ENCODE measurements around the gene CECR2. TPM values are rescaled to one million over a fixed set of nuclear protein-coding genes. Genes with fewer than 3 reads are reported as not detected.

The CECR2 gene
- total RNA-seq, 1 experiment from 2014 or later: 111 TPM

DNA sequence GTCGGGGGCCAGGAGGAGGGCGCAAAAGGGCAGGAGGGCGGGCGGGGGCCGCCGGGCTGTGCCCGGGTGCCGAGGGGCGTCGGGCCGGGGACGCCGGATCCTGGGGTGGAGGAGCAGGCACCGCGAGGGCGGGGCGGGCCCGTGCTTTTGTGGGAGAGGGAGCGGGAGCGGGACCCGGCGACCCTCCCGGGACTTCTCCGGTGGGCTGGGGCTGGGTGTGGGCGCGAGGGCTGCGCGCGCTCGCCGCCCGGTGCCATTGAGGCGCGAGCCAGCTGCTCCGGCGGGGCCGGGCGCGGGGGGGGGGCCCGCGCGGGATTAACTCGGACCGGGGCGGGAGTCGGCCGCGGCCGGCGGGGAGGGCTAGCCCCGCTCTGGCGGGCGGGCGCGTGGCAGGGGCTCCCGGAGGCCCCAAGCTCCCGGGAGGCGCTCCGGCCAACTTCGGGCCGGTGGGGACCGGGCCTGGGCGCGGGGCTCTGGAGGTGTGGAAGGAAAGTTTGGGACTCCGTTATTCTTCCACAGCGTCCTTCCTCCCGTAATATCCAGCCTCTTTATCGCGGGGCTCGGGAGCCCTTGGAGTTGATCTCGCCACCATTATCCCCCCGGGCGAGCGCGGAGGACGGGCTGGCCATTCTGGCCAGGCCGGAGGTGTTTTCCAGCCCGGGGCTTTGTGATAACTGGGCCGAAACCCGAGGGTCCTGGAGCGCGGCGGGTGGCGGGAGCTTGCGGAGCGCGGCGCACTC is 936 bp downstream of the CECR2 start:
- peaks cover 58% of the 10 kb centered on the region for H3K4me1 Mint-ChIP-seq
- POLR2A ChIA-PET: interaction anchor here (1.0 to 2.3 kb wide), 5 partner anchors 81 to 198 kb away, joined by 3 to 29 read pairs (median 3); no protein-coding TSS in a partner anchor
- peak overlapping the region; percentile 84 for H3K4me3 Mint-ChIP-seq
- DNase-seq (ENCODE audit: low spot score): peak; percentile 56
- H3K27me3 Mint-ChIP-seq (ENCODE audit: low read depth): no peaks in the 10 kb centered on the region
- H3K9me3 Mint-ChIP-seq: no peaks in the 10 kb centered on the region
- CTCF ChIA-PET: interaction anchor here (0.6 to 1.8 kb wide), 3 partner anchors 9 to 203 kb away, joined by 4 to 10 read pairs (median 7); no protein-coding TSS in a partner anchor
- no peak overlapping the region for H3K27ac Mint-ChIP-seq
- TF ChIP-seq KAT7 (CRISPR knock-in tag; IDR thresholded peaks at IDR 0.05; ENCODE audit: borderline replicate concordance) (no peak), ZBTB21 (CRISPR knock-in tag; IDR thresholded peaks at IDR 0.05; ENCODE audit: borderline replicate concordance) (no peak), TEAD1 (CRISPR knock-in tag; IDR thresholded peaks at IDR 0.05) (no peak), CREM (CRISPR knock-in tag; IDR thresholded peaks at IDR 0.05) (0 out of 2 replicates have a peak, but pooled peaks have one; percentile 34), CBFB (CRISPR knock-in tag; IDR thresholded peaks at IDR 0.05; ENCODE audit: low read depth) (0 out of 2 replicates have a peak, but pooled peaks have one; percentile 9)
- no peaks in the 10 kb centered on the region for H3K36me3 Mint-ChIP-seq
- no peak for ATAC-seq

DNA sequence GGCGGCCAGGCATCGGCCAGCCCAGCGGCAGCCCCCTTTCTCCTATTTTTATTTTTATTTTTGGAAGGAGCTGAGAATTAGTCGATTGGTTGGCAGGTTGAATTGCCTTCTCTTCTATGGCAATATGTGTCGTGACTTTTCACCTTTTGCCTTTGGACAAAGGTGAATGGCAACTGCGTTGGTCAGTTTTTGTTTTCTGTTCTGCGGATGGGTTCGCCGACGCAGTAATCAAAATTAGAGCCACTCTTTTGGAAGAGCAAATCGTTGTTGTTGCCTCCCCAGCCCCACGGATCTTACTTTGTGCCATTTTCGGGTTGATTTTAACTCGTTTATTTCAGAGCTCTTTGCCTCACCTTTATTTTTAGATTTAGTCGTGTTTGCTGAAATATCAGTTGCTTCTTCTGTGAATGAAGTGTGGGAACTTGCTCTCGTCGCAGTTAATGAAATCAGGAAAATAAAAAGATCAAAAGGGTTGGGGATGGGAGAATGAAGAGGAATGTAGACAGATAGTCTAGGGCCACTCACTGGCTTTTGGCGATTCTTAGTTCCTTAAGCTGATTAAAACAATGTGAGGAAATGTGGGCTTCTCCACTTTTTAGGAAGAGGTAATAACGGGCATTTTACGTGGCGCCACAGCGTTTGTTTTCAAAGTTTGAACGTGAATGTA is 1.6 kb downstream of the CECR2 start:
- Mint-ChIP-seq H3K27ac (peak overlapping the region; percentile 85), H3K4me1 (peaks cover 63% of the 10 kb centered on the region), H3K36me3 (no peaks in the 10 kb centered on the region), H3K27me3 (ENCODE audit: low read depth) (no peaks in the 10 kb centered on the region), H3K9me3 (no peaks in the 10 kb centered on the region), H3K4me3 (peak overlapping the region; percentile 84)
- ChIA-PET CTCF (interaction anchor here (1.0 to 1.8 kb wide), 3 partner anchors 9 to 112 kb away, joined by 3 to 7 read pairs (median 4); no protein-coding TSS in a partner anchor), POLR2A (interaction anchor here (1.0 to 1.1 kb wide), 2 partner anchors 10 to 136 kb away, joined by 3 read pairs; no protein-coding TSS in a partner anchor)
- TF ChIP-seq, protein P1, sequence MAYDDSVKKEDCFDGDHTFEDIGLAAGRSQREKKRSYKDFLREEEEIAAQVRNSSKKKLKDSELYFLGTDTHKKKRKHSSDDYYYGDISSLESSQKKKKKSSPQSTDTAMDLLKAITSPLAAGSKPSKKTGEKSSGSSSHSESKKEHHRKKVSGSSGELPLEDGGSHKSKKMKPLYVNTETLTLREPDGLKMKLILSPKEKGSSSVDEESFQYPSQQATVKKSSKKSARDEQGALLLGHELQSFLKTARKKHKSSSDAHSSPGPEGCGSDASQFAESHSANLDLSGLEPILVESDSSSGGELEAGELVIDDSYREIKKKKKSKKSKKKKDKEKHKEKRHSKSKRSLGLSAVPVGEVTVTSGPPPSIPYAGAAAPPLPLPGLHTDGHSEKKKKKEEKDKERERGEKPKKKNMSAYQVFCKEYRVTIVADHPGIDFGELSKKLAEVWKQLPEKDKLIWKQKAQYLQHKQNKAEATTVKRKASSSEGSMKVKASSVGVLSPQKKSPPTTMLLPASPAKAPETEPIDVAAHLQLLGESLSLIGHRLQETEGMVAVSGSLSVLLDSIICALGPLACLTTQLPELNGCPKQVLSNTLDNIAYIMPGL (CRISPR knock-in tag; IDR thresholded peaks at IDR 0.05): 0 out of 2 replicates have a peak, but pooled peaks have one; percentile 8
- TF ChIP-seq ZNF138 (CRISPR knock-in tag; conservative IDR thresholded peaks at IDR 0.05): no peak
- no peak for DNase-seq (ENCODE audit: low spot score)
- no peak for ATAC-seq

DNA sequence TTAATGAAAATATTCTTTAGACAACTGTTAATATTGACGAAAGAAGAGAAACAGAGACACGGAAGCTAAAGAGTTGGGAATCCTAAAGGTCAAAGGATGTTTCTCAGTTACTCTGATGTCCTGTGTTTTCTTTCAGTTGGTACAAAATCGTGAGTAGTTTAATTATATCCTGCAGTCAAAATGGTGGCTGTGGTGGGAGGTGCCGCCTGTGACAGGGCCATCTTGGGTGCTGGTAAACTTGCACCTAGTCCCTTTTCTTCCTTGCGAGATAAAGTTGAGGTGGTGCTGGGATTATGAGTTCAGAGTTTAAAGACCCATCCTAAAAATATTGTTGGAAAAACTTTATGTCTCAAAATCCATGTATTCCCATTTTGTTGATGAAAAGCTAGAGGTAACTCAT is 2.2 kb downstream of the CECR2 start:
- ChIA-PET CTCF (interaction anchor here (1.0 to 1.8 kb wide), 3 partner anchors 8 to 112 kb away, joined by 3 to 7 read pairs (median 4); no protein-coding TSS in a partner anchor), POLR2A (interaction anchor here (1.0 kb wide), 1 partner anchor 9 kb away, joined by 3 read pairs; no protein-coding TSS in a partner anchor)
- no peaks in the 10 kb centered on the region for H3K36me3 Mint-ChIP-seq
- no peak for DNase-seq (ENCODE audit: low spot score)
- peak overlapping the region; percentile 84 for H3K4me3 Mint-ChIP-seq
- no peak for TF ChIP-seq KAT7 (CRISPR knock-in tag; IDR thresholded peaks at IDR 0.05; ENCODE audit: borderline replicate concordance)
- TF ChIP-seq GTF2I (CRISPR knock-in tag; conservative IDR thresholded peaks at IDR 0.05): no peak
- no peak overlapping the region for H3K27ac Mint-ChIP-seq
- no peaks in the 10 kb centered on the region for H3K9me3 Mint-ChIP-seq
- ATAC-seq: no peak
- H3K27me3 Mint-ChIP-seq (ENCODE audit: low read depth): no peaks in the 10 kb centered on the region
- H3K4me1 Mint-ChIP-seq: peaks cover 63% of the 10 kb centered on the region

DNA sequence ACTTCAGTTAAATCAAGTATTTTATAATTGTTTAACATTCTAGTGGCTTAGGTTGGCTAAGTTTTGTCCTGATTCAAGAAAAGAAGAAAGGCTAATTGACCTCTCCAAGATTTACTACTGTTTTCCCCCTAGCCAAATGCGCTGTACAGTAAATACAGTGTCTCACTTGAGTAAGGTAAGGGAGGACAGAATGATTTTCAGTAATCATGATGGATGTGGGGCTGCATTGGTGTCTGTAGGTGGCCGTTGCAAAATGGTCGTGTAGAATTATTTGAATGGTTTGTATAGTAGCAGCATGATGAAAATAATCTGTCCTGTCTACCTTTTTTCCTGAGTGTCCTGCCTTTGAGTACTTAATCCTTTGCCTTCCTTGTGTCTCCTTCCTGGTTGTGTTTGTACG is 4.6 kb downstream of the CECR2 start:
- Mint-ChIP-seq H3K4me1 (peaks cover 70% of the 10 kb centered on the region), H3K27ac (peak overlapping the region; percentile 83), H3K4me3 (peak overlapping the region; percentile 10), H3K9me3 (no peaks in the 10 kb centered on the region), H3K36me3 (no peaks in the 10 kb centered on the region), H3K27me3 (ENCODE audit: low read depth) (no peaks in the 10 kb centered on the region)
- CTCF ChIA-PET: no interaction called here
- no peak for DNase-seq (ENCODE audit: low spot score)
- ATAC-seq: no peak
- POLR2A ChIA-PET: no interaction called here
- TF ChIP-seq, protein P2, sequence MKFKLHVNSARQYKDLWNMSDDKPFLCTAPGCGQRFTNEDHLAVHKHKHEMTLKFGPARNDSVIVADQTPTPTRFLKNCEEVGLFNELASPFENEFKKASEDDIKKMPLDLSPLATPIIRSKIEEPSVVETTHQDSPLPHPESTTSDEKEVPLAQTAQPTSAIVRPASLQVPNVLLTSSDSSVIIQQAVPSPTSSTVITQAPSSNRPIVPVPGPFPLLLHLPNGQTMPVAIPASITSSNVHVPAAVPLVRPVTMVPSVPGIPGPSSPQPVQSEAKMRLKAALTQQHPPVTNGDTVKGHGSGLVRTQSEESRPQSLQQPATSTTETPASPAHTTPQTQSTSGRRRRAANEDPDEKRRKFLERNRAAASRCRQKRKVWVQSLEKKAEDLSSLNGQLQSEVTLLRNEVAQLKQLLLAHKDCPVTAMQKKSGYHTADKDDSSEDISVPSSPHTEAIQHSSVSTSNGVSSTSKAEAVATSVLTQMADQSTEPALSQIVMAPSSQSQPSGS (CRISPR knock-in tag; IDR thresholded peaks at IDR 0.05; ENCODE audit: borderline replicate concordance, low read depth): no peak
- TF ChIP-seq, protein P3, sequence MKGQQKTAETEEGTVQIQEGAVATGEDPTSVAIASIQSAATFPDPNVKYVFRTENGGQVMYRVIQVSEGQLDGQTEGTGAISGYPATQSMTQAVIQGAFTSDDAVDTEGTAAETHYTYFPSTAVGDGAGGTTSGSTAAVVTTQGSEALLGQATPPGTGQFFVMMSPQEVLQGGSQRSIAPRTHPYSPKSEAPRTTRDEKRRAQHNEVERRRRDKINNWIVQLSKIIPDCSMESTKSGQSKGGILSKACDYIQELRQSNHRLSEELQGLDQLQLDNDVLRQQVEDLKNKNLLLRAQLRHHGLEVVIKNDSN (CRISPR knock-in tag; IDR thresholded peaks at IDR 0.05): no peak
- TF ChIP-seq, protein P4, sequence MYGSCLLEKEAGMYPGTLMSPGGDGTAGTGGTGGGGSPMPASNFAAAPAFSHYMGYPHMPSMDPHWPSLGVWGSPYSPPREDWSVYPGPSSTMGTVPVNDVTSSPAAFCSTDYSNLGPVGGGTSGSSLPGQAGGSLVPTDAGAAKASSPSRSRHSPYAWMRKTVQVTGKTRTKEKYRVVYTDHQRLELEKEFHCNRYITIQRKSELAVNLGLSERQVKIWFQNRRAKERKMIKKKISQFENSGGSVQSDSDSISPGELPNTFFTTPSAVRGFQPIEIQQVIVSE (CRISPR knock-in tag; IDR thresholded peaks at IDR 0.05; ENCODE audit: borderline replicate concordance): no peak
- TF ChIP-seq, protein P5, sequence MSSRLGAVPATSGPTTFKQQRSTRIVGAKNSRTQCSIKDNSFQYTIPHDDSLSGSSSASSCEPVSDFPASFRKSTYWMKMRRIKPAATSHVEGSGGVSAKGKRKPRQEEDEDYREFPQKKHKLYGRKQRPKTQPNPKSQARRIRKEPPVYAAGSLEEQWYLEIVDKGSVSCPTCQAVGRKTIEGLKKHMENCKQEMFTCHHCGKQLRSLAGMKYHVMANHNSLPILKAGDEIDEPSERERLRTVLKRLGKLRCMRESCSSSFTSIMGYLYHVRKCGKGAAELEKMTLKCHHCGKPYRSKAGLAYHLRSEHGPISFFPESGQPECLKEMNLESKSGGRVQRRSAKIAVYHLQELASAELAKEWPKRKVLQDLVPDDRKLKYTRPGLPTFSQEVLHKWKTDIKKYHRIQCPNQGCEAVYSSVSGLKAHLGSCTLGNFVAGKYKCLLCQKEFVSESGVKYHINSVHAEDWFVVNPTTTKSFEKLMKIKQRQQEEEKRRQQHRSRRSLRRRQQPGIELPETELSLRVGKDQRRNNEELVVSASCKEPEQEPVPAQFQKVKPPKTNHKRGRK (CRISPR knock-in tag; IDR thresholded peaks at IDR 0.05; ENCODE audit: borderline replicate concordance): no peak
- no peak for TF ChIP-seq SOX15 (CRISPR knock-in tag; IDR thresholded peaks at IDR 0.05)
- no peak for TF ChIP-seq ZNF423 (CRISPR knock-in tag; IDR thresholded peaks at IDR 0.05)
- TF ChIP-seq ZNF219 (CRISPR knock-in tag; IDR thresholded peaks at IDR 0.05; ENCODE audit: borderline replicate concordance): no peak
- TF ChIP-seq, protein P6, sequence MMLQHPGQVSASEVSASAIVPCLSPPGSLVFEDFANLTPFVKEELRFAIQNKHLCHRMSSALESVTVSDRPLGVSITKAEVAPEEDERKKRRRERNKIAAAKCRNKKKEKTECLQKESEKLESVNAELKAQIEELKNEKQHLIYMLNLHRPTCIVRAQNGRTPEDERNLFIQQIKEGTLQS (CRISPR knock-in tag; conservative IDR thresholded peaks at IDR 0.05): no peak
- TF ChIP-seq, protein P7, sequence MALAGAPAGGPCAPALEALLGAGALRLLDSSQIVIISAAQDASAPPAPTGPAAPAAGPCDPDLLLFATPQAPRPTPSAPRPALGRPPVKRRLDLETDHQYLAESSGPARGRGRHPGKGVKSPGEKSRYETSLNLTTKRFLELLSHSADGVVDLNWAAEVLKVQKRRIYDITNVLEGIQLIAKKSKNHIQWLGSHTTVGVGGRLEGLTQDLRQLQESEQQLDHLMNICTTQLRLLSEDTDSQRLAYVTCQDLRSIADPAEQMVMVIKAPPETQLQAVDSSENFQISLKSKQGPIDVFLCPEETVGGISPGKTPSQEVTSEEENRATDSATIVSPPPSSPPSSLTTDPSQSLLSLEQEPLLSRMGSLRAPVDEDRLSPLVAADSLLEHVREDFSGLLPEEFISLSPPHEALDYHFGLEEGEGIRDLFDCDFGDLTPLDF (CRISPR knock-in tag; IDR thresholded peaks at IDR 0.05): no peak
- no peak for TF ChIP-seq IRF2 (CRISPR knock-in tag; IDR thresholded peaks at IDR 0.05; ENCODE audit: borderline replicate concordance, low read depth)

Measured in WTC11 (cell line).